ENCODE results near the gene UNC5B.
"Not testable (repeated sequence)": the region's sequence is repeated elsewhere in the genome, so short reads cannot be mapped to it uniquely, and the experiment has no call there.

The UNC5B gene

GRCh38 chr10:71285986-71286385, 73.6 kb downstream of the UNC5B start:
- DNase-seq = no peak

- DNase-seq = no peak
Observed at GRCh38 chr10:71286521-71287294, 74.3 kb downstream of the UNC5B start.

DNA sequence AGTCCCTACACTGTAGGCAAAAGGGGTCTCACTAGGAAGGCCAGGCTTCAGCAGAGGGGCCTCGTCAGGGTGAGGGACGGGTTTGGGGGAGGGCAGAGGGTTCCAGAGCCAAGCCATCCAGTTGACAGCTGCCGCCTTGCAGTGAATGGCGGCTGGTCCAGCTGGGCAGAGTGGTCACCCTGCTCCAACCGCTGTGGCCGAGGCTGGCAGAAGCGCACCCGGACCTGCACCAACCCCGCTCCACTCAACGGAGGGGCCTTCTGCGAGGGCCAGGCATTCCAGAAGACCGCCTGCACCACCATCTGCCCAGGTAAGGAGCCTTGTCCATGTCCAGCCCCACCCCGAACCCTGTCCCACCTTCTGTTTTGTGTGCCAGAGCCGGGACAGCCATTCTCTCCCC, 75.1 kb downstream of the UNC5B start:
- DNase-seq = no peak

DNA sequence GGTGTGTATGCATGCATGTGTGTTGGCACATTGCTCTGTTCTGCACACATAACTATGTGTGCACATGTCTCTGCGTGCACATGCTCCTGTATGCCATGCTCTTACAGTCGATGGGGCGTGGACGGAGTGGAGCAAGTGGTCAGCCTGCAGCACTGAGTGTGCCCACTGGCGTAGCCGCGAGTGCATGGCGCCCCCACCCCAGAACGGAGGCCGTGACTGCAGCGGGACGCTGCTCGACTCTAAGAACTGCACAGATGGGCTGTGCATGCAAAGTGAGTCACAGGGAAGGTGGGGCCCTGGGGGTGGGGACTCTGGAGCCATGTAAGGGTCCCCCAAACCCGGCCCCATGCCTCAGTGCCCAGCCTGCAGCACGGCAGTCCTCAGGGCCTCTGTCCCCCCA, 76.1 kb downstream of the UNC5B start:
- no peak for DNase-seq

DNA sequence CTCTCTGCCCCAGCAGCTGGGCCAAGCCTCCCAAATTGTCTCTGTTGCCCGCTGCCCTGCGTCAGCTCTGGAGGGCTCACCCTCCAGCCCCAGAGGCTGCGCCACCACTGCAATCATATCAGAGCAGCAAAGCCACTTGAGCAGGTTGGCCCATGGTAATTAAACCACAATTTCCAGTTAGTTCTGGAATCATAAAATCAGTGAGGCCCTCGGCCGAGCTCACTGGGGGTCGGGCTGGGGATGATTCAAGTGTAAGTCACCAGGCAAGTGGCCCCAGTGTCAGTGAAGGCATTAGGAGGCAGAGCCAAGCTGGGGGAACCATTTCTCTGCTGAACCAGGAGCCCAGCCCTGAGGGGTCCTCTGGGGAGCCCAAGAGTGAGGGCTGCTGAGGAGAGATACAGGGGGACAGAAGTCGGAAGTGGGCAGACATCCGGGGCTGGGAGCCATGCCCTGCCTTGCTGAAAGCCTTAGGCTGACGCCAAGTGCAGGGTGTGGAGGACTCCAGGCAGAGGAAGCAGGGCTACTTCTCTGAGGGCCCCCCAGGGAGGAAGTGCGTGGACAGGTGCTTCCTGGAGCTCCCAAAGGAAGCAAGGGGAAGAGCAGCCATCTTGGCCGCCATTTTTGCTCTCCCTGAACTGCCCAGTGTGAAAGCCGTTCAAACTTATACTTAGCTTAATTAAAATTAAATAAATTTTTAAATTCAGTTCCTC, 77.2 kb downstream of the UNC5B start:
- no peak for DNase-seq

GRCh38 chr10:71290331-71290730, 78.0 kb downstream of the UNC5B start:
- DNase-seq = no peak

- DNase-seq = no peak
Observed at GRCh38 chr10:71290806-71291527, 78.6 kb downstream of the UNC5B start.

DNA sequence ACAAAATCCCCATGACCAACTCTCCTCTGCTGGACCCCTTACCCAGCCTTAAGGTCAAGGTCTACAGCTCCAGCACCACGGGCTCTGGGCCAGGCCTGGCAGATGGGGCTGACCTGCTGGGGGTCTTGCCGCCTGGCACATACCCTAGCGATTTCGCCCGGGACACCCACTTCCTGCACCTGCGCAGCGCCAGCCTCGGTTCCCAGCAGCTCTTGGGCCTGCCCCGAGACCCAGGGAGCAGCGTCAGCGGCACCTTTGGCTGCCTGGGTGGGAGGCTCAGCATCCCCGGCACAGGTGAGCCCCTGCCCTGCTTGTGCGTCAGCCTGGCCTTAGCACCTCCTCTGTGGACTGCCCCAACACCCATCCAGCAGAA, 79.1 kb downstream of the UNC5B start:
- no peak for DNase-seq

DNA sequence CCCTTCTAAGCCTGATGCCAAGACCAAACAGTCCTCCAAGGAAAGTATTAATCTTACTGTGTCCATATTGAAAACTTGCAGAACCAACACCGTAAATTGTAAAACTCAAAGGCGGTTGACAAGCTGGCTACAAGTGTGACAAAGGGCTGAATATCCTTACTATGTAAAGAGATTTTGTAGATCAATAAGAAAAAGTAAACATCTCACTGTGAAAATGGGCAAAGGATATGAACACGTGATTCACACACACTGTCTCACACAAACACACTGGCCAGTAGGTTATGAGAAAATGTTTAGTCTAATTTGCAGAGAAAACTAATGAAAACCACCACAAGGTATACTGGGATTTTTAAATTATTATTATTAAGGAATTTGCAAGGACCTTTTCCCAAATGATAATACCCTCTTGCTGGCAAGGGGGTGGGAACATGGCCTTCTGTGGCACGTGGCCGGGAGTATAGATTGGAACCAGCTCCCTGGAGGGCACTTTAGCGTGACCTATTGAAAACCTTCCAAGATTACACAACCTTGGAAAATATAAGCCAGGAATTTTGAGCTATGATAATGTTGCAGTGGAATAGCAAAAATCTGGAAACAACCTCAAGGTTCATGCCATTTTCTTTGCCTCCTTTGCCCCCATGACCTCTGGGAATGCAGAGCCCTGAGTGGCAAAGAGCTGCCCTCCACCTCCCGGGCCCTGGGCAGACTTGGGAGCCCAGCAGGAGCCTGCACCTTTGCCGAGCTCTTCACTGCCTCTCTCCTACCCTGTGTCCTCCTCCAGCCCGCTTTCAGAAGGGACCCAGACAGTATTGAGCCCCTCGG, 80.5 kb downstream of the UNC5B start:
- DNase-seq = no peak

- no peak for DNase-seq
Observed at GRCh38 chr10:71293446-71294084, 81.2 kb downstream of the UNC5B start.

GRCh38 chr10:71294091-71294561, 81.8 kb downstream of the UNC5B start:
- DNase-seq = no peak

- no peak for DNase-seq
Observed at GRCh38 chr10:71294856-71295255, 82.5 kb downstream of the UNC5B start.

DNA sequence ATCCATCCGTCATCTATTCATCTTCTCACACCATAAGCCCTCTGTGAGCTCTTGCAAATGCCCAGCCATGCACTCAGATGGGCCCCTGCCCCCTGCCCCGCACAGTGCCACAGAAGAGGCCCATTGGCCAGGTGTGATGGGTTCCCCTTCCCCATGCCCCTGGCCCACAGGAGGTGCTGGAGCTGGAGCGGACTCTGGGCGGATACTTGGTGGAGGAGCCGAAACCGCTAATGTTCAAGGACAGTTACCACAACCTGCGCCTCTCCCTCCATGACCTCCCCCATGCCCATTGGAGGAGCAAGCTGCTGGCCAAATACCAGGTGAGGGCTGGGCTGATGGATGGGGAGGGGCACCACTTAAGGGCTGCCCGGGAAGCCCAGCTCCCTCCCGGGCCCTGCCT, 83.3 kb downstream of the UNC5B start:
- DNase-seq = no peak

DNA sequence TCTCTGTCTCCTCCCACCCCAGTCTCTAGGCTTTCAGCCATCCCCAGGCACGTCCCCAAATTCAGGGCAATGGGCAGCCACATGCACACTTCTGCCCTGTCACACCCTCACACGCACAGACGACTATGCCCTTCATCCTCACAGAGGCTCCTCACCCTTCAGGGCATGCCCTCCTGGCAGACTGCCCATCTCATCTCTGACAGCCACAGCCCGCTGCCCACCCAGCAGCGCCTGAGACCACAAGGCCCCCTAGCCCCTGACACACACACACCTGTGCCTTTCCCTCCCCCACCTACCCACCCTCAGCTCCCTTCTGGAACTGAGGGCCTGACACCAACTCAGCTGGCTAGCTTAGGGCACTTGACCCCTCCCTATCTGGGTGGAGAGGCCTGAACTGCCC, 83.7 kb downstream of the UNC5B start:
- DNase-seq = no peak

DNA sequence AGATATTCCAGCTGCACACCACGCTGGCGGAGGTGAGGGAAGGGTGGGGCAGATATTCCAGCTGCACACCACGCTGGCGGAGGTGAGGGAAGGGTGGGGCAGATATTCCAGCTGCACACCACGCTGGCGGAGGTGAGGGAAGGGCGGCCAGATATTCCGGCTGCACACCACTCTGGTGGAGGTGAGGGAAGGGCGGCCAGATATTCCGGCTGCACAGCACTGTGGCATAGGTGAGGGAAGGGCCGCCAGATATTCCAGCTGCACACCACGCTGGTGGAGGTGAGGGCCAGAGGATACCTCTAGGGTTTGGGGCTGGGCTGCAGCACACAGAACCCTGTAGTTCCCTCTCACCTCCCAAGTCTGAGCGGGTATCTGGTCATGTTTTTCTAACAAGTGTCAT, 84.4 kb downstream of the UNC5B start:
- not testable (repeated sequence) for DNase-seq

- no peak for DNase-seq
Observed at GRCh38 chr10:71297343-71297742, 85.0 kb downstream of the UNC5B start.

- no peak for DNase-seq
Observed at GRCh38 chr10:71299071-71299785, 86.9 kb downstream of the UNC5B start.

DNA sequence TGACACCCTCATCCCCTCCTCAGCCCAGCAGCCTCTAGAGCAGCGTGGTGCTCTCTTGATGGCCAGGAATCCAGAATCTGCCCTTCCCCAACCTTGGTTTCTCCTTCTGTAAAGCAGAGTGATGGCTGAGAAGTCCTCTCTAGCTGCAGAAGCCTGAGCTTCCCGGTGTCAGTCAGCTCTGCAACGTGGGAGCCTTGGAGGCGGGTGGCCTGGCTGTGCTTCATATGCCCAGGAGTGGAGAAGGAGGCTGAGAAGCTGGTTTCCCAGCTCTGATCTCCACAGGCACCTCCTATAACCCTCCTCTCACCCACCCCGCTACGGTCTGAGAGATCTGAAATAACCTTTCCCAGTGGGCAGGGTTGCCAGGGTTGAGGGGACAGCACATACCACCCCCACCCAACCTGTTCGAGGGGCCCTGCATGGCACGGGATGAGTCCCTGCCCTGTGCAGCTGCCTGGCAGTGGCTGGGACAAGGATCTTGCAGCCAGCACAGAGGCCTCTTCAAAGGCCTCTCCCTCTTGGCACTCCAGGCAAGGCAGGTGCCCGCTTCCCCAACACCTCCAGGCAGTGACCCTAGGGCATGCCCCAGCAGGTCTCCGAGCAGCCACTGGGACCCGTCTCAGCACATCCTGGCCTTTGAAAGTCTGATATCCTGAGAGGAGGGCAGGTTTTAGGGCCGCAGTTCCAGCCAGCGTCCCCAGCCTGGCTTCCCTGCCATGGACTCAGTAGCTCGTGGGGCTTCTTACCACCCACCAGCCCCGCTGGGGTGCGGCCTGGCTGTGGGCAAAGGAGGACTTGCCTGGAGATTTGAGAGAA, 88.4 kb downstream of the UNC5B start:
- no peak for DNase-seq

GRCh38 chr10:71301371-71301916, 89.1 kb downstream of the UNC5B start:
- no peak for DNase-seq

GRCh38 chr10:71302451-71302850, 90.1 kb downstream of the UNC5B start:
- no peak for DNase-seq
